Thyroid gland (tissue), 4 donors: ENCODE data around the gene CHSY1. TPM values are rescaled to one million over a fixed set of nuclear protein-coding genes. Genes with fewer than 3 reads are reported as not detected.

Source experiments
- DNase-seq, 2 donors: peaks; one replicate each; pipeline ENCODE4 v3.0.0-alpha.2; 2019
- H3K27ac ChIP-seq, 3 donors: fragments of 200-600 bp; sonication (generic); 1 replicate in 2 of 3; 2 replicates in 1 of 3; pipeline ENCODE4 v1.5.1; 2016 to 2019; ENCODE audit warnings: mild to moderate bottlenecking in 1 of 3, moderate library complexity in 1 of 3
- H3K27me3 ChIP-seq: fragments of 200-600 bp; sonication (generic); one replicate; pipeline ENCODE4 v1.5.1; 2019
- H3K36me3 ChIP-seq, 2 donors: fragments of 200-600 bp; sonication (generic); one replicate each; pipeline ENCODE4 v1.5.1; 2016 to 2019
- H3K4me1 ChIP-seq, 2 donors: fragments of 200-600 bp; sonication (generic); one replicate each; pipeline ENCODE4 v1.5.1; 2017 to 2019
- H3K4me3 ChIP-seq, 3 donors: fragments of 200-600 bp; sonication (generic); replicated peaks in 1 of 3; 1 replicate in 2 of 3; 2 replicates in 1 of 3; pipeline ENCODE4 v1.5.1; 2016; ENCODE audit warnings: mild to moderate bottlenecking in 1 of 3
- H3K9me3 ChIP-seq: fragments of 200-600 bp; sonication (generic); one replicate; pipeline ENCODE4 v1.5.1; 2017
- CTCF ChIP-seq, 6 experiments: fragments of 200-600 bp in 3 of 6; fragments of 450-650 bp in 3 of 6; sonication (generic) in 3 of 6; IDR thresholded peaks; one replicate each; pipeline ENCODE4 v1.5.1; 2016 to 2019; ENCODE audit warnings: antibody characterized with exemption in 6 of 6, mild to moderate bottlenecking in 2 of 6, inconsistent platforms in 1 of 6, moderate library complexity in 1 of 6
- POLR2A ChIP-seq, 2 donors: fragments of 450-650 bp; IDR thresholded peaks; one replicate each; pipeline ENCODE4 v1.6.1; 2017; ENCODE audit warnings: antibody characterized with exemption in 2 of 2, mild to moderate bottlenecking in 2 of 2, moderate library complexity in 1 of 2
- WGBS, 2 donors: methylation state at CpG; one replicate each; pipeline ENCODE4 v1.1.5; 2017; 5-methylcytosine and 5-hydroxymethylcytosine counted together
- intact Hi-C: fragments of 100-400 bp; cut with DNase I; formaldehyde crosslinking; loops from one replicate; pipeline ENCODE4 v1.15.1; 2023
- total RNA-seq, 4 donors: library from RNA; depleted of rRNA; stranded (reverse); fragments of >200 nt; gene quantifications; one replicate each; pipeline ENCODE4 v1.2.3, GENCODE V29; 2016

CHSY1 gene
- total RNA-seq, 4 donors from 2014 or later, result 13.8 to 26.6 (median 18.5) TPM

GRCh38 chr15:101170568-101171350, 81.1 kb downstream of the CHSY1 start:
- Histone ChIP-seq H3K4me1 (peaks cover 0 to 8% of the 10 kb centered on the region in 2 donors), H3K4me3 (no peak overlapping the region), H3K27me3 (no peaks in the 10 kb centered on the region), H3K36me3 (no peaks in the 10 kb centered on the region), H3K9me3 (no peaks in the 10 kb centered on the region), H3K27ac (peak overlapping the region in 1 of 3 donors; percentile 41)
- intact Hi-C loops, result no loop called here
- TF ChIP-seq CTCF (IDR thresholded peaks at IDR 0.05), result no peak
- TF ChIP-seq POLR2A (IDR thresholded peaks at IDR 0.05), result no peak
- no peak for DNase-seq
- WGBS, 2 donors, result 85 to 86% methylated on average over 20 of the region's 20 CpGs

DNA sequence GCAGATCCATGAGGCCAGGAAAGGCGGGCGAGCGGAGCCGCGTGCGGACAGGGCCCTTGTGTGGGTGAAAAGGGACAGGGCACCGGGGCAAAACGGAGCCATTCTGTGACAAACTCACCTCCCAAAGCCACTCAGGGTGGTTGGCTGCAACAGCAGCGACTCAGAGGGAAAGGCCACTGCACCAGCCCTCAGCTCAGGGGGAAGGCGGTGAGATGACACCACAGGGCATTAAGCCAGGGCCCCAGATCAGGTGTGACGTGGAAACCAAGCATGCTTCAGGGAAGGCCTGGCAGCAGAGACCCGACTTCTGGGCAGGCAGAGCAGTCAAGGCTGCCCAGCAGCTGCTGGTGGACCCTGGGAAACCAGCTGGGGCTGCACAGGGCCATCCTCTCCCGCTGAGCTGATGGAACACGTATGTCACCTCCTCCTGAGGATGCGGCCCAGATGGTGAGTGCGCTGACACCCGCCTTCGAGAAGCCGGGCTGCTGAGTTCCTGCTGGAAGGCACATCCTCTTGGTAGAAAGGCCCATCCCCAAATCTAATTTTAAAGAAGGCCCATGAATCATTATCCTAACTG, 82.3 kb downstream of the CHSY1 start:
- WGBS, 2 donors, result 88 to 92% methylated on average over 19 of the region's 19 CpGs
- peaks cover 0 to 8% of the 10 kb centered on the region in 2 donors for H3K4me1 ChIP-seq
- intact Hi-C loops, result no loop called here
- H3K27me3 ChIP-seq, result no peaks in the 10 kb centered on the region
- H3K36me3 ChIP-seq, result no peaks in the 10 kb centered on the region
- TF ChIP-seq POLR2A (IDR thresholded peaks at IDR 0.05), result no peak
- no peak for TF ChIP-seq CTCF (IDR thresholded peaks at IDR 0.05)
- H3K4me3 ChIP-seq, result no peak overlapping the region
- H3K9me3 ChIP-seq, result no peaks in the 10 kb centered on the region
- H3K27ac ChIP-seq, result peak overlapping the region in 1 of 3 donors; percentile 59
- DNase-seq, result no peak

DNA sequence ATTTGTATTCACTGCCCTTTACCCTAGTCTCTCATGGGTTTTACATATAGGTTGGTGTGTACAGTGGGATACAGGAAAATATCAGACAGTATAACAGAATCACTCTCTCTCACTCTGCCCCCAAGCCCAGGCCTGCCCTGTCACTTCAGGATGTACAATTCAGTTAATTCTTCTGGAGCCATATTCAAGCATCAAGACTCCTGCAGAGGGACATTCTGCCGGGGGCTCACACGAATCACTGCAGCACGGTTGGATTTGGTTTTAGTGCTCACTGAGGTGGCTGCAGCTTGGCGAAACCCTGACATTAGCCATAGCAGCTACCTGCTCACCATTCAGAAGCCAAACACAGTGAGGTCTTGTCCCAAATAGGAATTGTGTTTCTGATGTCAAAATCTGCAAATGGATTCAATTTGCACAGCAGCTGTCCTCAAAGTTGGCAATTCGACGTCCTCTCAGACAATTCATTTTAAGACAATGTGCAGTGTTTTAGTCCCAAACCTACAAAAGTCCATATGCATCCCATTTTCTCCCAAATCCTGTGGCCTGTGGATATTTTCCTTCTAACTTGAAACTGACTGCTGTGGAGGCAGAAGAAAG, 82.9 kb downstream of the CHSY1 start:
- WGBS, 2 donors, result 79 to 92% methylated on average over 6 of the region's 6 CpGs
- Histone ChIP-seq H3K27ac (peak overlapping the region in 2 of 3 donors; percentile 59 to 68), H3K4me3 (no peak overlapping the region), H3K27me3 (no peaks in the 10 kb centered on the region), H3K36me3 (no peaks in the 10 kb centered on the region), H3K4me1 (peaks cover 0 to 8% of the 10 kb centered on the region in 2 donors), H3K9me3 (no peaks in the 10 kb centered on the region)
- DNase-seq, result no peak
- TF ChIP-seq CTCF (IDR thresholded peaks at IDR 0.05) (no peak), POLR2A (IDR thresholded peaks at IDR 0.05) (no peak)
- intact Hi-C loops, result no loop called here

- no peaks in the 10 kb centered on the region for H3K9me3 ChIP-seq
- no peaks in the 10 kb centered on the region for H3K36me3 ChIP-seq
- no peak for TF ChIP-seq CTCF (IDR thresholded peaks at IDR 0.05)
- no peak for TF ChIP-seq POLR2A (IDR thresholded peaks at IDR 0.05)
- H3K27ac ChIP-seq, result peak overlapping the region in 2 of 3 donors; percentile 59 to 68
- intact Hi-C loops, result no loop called here
- peaks cover 0 to 8% of the 10 kb centered on the region in 2 donors for H3K4me1 ChIP-seq
- H3K4me3 ChIP-seq, result no peak overlapping the region
- WGBS, 2 donors, result 64 to 67% methylated on average over 1 of the region's 1 CpG
- no peaks in the 10 kb centered on the region for H3K27me3 ChIP-seq
- DNase-seq, result peak in 1 of 2 donors; percentile 22
Observed at GRCh38 chr15:101168463-101168824, 83.4 kb downstream of the CHSY1 start.
